ENCODE results near the gene XXYLT1.

The XXYLT1 gene

DNA sequence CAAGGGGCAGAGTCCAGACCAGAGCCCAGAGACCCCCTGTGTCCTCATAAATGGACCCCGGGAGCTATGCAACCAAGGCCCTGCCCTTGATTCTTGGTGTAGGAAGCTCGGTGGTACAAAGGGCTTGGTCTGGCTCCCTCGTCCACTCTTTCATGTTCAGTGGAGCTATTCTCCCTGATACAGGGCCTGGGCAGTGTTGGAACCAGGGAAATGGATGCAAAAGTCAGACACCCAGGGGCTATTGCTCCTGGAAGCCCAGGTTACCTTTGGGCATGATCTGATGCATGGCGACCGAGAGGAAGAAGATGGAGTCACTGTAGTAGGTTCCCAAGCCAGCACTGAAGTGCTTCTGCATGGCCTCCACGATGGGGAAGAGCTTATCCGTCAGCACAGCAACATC is 44.5 kb downstream of the XXYLT1 start:
- Histone ChIP-seq H3K27ac (ENCODE audit: low read depth, low read length) (no peak overlapping the region), H3K4me2 (ENCODE audit: low read length) (no peak overlapping the region), H3K36me3 (ENCODE audit: control insufficient read depth, low read length) (no peaks in the 10 kb centered on the region), H3K4me3 (ENCODE audit: low read length) (no peak overlapping the region), H3K9me2 (replicated peaks; ENCODE audit: control insufficient read depth, low read length) (no peaks in the 10 kb centered on the region), H4K20me1 (ENCODE audit: control insufficient read depth, insufficient read depth, low read depth, low read length) (no peaks in the 10 kb centered on the region), H3F3A (ENCODE audit: control insufficient read depth, insufficient read depth) (no peaks in the 10 kb centered on the region), H3K27me3 (ENCODE audit: control insufficient read depth, low read length) (no peaks in the 10 kb centered on the region), H3K9me3 (ENCODE audit: control insufficient read depth, insufficient read depth, low read length) (no peaks in the 10 kb centered on the region), H3K79me2 (ENCODE audit: control insufficient read depth, low read length) (no peaks in the 10 kb centered on the region), H3K4me1 (ENCODE audit: control insufficient read depth, low read length) (peaks cover 13% of the 10 kb centered on the region)
- TF ChIP-seq, protein P1, sequence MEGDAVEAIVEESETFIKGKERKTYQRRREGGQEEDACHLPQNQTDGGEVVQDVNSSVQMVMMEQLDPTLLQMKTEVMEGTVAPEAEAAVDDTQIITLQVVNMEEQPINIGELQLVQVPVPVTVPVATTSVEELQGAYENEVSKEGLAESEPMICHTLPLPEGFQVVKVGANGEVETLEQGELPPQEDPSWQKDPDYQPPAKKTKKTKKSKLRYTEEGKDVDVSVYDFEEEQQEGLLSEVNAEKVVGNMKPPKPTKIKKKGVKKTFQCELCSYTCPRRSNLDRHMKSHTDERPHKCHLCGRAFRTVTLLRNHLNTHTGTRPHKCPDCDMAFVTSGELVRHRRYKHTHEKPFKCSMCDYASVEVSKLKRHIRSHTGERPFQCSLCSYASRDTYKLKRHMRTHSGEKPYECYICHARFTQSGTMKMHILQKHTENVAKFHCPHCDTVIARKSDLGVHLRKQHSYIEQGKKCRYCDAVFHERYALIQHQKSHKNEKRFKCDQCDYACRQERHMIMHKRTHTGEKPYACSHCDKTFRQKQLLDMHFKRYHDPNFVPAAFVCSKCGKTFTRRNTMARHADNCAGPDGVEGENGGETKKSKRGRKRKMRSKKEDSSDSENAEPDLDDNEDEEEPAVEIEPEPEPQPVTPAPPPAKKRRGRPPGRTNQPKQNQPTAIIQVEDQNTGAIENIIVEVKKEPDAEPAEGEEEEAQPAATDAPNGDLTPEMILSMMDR (IDR thresholded peaks at IDR 0.05; ENCODE audit: low read depth, low read length, poor library complexity, severe bottlenecking): no peak
- TF ChIP-seq EZH2phosphoT487 (IDR thresholded peaks at IDR 0.05; ENCODE audit: borderline replicate concordance, low read length): no peak

DNA sequence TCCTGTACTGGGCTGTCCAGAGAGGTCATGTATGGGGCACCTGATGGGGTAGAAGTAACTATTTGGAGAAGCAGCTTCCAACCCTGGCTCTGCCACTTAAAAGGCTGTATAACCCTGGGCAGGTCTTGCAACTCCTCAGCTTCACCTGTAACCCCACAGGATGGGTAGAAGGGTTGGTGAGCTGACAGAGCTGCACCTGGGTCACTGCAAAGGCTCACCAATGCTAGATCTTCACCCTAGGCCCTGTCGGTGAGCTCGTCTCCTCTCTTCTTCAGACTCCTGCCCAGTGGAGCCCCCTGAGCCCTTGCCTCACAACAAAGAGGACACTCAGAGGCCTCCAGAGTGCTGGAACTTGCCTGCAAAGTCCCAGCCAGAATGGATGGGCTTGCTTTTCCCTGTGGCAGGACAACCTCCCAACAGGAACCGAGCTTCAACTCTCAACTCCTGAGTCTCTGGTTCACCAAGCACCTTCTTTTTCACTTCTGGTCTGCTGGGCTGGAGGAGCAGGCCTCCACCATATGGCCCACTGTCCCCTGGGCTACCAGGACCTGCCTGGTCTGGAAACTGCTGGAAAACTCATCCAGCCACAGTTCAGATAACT is 45.9 kb downstream of the XXYLT1 start:
- no peaks in the 10 kb centered on the region for H3K9me3 ChIP-seq (ENCODE audit: control insufficient read depth, insufficient read depth, low read length)
- no peak overlapping the region for H3K4me2 ChIP-seq (ENCODE audit: low read length)
- H3K36me3 ChIP-seq (ENCODE audit: control insufficient read depth, low read length): no peaks in the 10 kb centered on the region
- H3K79me2 ChIP-seq (ENCODE audit: control insufficient read depth, low read length): no peaks in the 10 kb centered on the region
- H4K20me1 ChIP-seq (ENCODE audit: control insufficient read depth, insufficient read depth, low read depth, low read length): no peaks in the 10 kb centered on the region
- no peak overlapping the region for H3K27ac ChIP-seq (ENCODE audit: low read depth, low read length)
- H3F3A ChIP-seq (ENCODE audit: control insufficient read depth, insufficient read depth): no peaks in the 10 kb centered on the region
- no peaks in the 10 kb centered on the region for H3K27me3 ChIP-seq (ENCODE audit: control insufficient read depth, low read length)
- H3K4me3 ChIP-seq (ENCODE audit: low read length): no peak overlapping the region
- no peaks in the 10 kb centered on the region for H3K9me2 ChIP-seq (replicated peaks; ENCODE audit: control insufficient read depth, low read length)
- TF ChIP-seq, protein P1 (IDR thresholded peaks at IDR 0.05; ENCODE audit: low read depth, low read length, poor library complexity, severe bottlenecking): no peak
- no peak for TF ChIP-seq EZH2phosphoT487 (IDR thresholded peaks at IDR 0.05; ENCODE audit: borderline replicate concordance, low read length)
- H3K4me1 ChIP-seq (ENCODE audit: control insufficient read depth, low read length): peaks cover 13% of the 10 kb centered on the region

DNA sequence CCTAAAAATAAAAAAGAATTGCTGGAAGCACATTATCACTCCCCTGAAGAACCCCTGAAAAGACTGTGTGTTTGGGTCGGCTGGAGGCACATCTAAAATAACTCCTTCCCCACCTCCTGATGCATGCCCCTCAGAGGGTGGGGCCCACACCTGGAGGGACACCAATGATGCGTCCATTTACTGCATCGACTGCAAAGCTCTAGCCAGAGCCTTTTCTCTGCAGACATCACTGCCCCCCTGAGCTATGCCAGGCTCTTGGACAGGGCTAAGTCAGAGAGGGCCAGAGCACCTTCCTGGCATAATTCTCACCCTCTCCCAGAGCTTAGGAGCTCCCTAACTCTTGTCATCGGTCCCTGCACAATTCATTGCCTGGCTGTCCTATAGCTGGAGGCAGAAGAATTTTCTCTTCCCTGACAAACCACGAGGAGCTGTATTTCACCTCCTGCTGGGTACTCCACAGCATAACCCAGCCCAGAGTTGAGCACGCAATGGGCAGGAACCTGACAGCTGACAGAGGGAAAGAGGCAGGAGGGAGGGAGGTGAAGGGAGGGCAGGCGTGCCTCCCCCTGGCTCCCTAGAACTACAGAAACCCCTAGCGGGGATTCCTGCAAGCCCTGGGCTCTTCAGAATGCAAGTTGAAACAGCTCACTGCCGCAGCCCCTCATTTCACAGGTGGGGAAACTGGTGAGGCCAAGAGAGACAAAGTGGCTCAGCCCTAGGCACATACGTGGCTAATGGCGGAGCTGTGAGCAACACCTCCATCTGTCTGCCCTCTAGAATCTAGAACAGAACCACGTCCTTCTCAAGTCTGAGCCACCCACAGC is 46.6 kb downstream of the XXYLT1 start:
- Histone ChIP-seq H3K27ac (ENCODE audit: low read depth, low read length) (no peak overlapping the region), H4K20me1 (ENCODE audit: control insufficient read depth, insufficient read depth, low read depth, low read length) (no peaks in the 10 kb centered on the region), H3K79me2 (ENCODE audit: control insufficient read depth, low read length) (no peaks in the 10 kb centered on the region), H3K4me2 (ENCODE audit: low read length) (no peak overlapping the region), H3K4me1 (ENCODE audit: control insufficient read depth, low read length) (peaks cover 13% of the 10 kb centered on the region), H3K9me3 (ENCODE audit: control insufficient read depth, insufficient read depth, low read length) (no peaks in the 10 kb centered on the region), H3F3A (ENCODE audit: control insufficient read depth, insufficient read depth) (no peaks in the 10 kb centered on the region), H3K9me2 (replicated peaks; ENCODE audit: control insufficient read depth, low read length) (no peaks in the 10 kb centered on the region), H3K27me3 (ENCODE audit: control insufficient read depth, low read length) (no peaks in the 10 kb centered on the region), H3K4me3 (ENCODE audit: low read length) (no peak overlapping the region), H3K36me3 (ENCODE audit: control insufficient read depth, low read length) (no peaks in the 10 kb centered on the region)
- TF ChIP-seq EZH2phosphoT487 (IDR thresholded peaks at IDR 0.05; ENCODE audit: borderline replicate concordance, low read length): no peak
- TF ChIP-seq, protein P1 (IDR thresholded peaks at IDR 0.05; ENCODE audit: low read depth, low read length, poor library complexity, severe bottlenecking): no peak

All from DOHH2 (cell line).